Measurements from ENCODE around the gene SMIM36. TPM values are rescaled to one million over a fixed set of nuclear protein-coding genes. Genes with fewer than 3 reads are reported as not detected.
"Not testable (repeated sequence)": the region's sequence is repeated elsewhere in the genome, so short reads cannot be mapped to it uniquely, and the experiment has no call there.

SMIM36 gene
- total RNA-seq, 1 donor from 2014 or later, result not detected

DNA sequence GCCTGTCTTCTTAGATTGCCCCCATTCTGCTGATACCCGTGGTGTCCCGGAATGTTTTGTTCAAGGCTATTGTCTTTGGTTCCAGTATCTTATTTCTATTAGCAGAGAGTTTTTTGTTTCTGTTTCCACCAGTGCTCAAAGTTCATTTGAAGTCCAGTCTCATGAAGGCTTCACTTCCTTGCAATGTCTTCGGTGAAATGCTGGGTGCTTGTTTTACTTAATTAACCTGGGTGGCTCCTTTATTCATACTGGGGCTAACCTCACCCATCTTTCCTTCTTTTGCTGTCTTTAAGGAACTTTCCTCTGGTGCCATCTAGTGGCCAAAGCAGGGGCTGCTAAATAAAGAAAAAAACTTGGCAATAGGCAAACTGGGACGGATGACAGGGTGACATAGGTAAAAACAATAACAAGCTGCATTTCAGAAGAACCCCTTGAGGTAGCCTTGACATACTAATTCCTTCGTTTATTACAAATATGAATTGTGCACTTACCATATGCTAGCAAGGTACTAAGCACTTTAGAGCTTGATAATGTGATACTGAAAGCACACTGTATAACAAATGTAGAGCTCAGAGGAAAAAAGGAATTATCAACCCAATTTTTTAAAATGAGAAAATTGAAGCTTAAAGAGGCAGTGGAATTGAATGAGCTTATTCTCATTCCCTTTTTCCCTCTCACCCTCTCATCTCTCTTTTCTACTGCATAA is 2.8 kb upstream of the SMIM36 start:
- FAIRE-seq (no peak), DNase-seq (ENCODE audit: low spot score in 2 of 2) (peak in 1 of 2 donors; percentile 48)

DNA sequence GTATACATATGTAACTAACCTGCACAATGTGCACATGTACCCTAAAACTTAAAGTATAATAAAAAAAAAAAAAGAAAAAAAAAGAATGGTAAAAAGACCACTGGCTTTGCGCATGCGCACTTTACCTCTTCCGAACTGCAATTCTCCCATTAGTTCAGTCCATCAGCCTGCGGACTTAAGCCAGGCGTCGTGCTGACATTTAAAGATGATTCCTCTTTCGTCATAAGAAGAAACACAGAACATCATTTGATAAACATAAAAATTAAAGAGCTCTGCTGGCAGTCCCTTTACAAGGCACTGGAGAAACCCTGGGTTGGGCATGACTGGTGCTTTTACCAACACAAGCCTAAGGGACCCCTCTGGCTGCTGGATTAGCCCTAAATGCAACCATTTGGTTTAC is 3.6 kb downstream of the SMIM36 start:
- not testable (repeated sequence) for DNase-seq (ENCODE audit: low spot score in 2 of 2); FAIRE-seq

DNA sequence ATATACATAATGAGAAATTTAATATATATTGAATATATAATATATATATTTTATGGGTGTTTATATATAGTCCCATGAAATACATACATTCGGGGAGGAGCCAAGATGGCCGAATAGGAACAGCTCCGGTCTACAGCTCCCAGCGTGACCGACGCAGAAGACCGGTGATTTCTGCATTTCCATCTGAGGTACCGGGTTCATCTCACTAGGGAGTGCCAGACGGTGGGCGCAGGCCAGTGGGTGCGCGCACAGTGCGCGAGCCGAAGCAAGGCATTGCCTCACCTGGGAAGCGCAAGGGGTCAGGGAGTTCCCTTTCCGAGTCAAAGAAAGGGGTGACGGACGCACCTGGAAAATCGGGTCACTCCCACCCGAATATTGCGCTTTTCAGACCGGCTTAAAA is 9.6 kb downstream of the SMIM36 start:
- not testable (repeated sequence) for FAIRE-seq; DNase-seq (ENCODE audit: low spot score in 2 of 2)

DNA sequence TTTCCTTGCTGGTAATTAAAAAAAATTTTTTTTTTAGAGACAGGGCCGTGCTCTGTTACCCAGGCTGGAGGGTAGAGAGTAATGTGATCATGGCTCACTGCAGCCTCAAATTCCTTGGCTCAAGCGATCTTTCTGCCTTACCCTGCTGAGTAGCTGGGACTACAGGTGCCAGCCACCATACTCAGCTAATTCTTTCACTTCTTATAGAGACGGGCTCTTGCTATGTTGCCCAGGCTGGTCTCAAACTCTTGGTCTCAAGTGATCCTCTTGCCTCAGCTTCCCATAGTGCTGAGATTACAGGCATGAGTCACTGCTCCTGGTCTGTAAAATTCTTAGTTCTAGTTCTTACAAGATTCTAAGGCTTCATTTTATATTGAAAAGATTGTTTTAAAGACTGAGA is 11.1 kb downstream of the SMIM36 start:
- no peak for FAIRE-seq
- no peak for DNase-seq (ENCODE audit: low spot score in 2 of 2)

DNA sequence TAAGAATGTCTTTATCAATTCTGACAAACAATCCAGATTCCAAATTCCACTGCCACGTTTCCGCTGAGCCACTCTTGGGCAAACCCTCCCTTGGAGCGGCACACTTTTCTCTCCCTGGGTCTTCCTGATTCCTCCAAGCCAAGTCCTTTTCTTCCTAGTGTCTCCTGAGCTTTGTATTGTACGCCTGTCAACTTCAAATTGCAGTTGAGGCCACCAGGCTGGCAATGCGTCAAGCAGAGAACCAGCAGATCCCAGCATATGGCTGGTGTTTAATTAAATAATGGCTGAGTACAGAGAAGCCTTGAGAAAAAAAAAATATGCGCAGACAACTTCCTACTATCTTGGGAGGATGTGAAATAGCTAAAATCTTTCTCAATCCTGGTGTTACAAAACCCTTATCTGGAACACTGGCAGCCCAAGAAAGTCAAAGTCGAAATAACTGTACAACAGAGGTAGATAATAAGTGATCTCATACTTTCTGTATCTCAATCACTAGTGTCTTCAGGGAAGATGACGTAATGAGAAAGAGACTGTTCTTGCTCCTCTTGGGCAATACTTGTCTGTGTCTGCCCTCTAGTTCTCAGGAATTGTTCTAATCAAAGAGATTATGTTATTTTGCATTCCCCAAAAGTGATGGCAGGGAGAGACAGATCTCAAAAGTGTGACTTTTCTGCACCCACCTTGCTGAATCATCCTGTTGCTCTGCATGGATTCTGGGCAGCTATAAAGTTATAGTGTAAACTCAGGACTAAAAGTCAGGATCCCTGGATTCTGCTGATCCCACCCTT is 15.0 kb downstream of the SMIM36 start:
- FAIRE-seq (no peak), DNase-seq (ENCODE audit: low spot score in 2 of 2) (peak in 1 of 2 donors; percentile 12)

DNA sequence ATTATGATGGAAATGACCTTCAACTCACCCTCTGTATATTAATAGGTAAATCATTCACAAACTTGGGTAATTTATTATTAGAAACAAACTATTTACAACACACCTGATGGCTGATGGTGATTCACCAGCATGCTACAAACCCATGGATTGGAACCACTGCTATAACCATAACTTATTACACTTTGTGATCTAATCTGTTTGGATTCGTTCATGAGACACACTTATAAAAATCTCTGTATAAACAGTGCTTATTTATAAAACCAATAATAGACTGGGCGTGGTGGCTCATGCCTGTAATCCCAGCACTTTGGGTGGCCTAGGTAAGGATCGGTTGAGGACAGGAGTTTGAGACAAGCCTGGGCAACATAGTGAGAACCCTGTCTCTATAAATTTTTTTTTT is 16.0 kb downstream of the SMIM36 start:
- FAIRE-seq, result no peak
- no peak for DNase-seq (ENCODE audit: low spot score in 2 of 2)

DNA sequence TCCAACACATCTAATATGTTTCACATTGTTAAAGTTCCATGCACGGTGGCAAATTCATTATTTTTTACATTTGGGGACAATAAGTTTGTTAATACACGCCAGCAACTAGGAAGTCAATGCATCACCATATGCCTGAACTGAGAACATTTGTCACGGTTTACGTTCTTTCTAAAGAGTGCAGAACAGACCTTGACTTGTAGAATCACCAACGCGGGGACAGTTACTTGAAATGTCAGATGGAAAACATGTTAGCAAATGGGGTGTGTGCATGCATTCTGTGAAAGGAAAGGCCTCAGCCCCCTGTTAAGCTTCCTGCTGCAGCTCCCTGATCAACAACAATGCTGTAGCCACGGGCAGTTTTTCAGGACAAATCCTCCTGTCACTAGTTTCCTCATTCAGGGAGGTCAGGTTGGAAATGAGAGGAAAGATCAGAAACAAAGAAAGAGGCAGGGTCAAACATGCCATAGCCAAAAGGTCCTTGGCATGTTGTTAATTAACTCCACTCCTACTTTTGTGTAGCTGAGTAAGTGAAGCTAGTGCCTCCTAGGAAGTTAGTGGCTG is 18.4 kb downstream of the SMIM36 start:
- FAIRE-seq (no peak), DNase-seq (ENCODE audit: low spot score in 2 of 2) (no peak)

DNA sequence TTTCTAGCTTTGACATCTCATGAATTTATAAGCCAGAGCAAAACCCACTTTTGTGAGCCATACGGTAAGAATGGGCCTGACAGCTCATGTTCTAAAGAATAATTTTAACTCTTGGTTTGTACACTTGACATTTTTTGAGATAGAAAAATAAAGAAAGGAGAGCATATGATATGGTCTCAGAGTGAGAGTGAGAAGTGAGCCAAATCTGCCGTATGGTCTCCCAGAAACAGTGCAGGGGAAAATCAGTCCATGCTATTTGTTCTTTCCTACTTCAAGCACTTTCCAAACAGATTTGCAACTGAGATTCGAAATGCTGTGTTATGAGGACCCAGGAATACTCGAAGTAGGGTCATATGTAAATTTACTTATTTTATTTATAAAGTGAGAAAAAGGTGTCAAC is 20.9 kb downstream of the SMIM36 start:
- FAIRE-seq, result no peak
- DNase-seq (ENCODE audit: low spot score in 2 of 2), result no peak

DNA sequence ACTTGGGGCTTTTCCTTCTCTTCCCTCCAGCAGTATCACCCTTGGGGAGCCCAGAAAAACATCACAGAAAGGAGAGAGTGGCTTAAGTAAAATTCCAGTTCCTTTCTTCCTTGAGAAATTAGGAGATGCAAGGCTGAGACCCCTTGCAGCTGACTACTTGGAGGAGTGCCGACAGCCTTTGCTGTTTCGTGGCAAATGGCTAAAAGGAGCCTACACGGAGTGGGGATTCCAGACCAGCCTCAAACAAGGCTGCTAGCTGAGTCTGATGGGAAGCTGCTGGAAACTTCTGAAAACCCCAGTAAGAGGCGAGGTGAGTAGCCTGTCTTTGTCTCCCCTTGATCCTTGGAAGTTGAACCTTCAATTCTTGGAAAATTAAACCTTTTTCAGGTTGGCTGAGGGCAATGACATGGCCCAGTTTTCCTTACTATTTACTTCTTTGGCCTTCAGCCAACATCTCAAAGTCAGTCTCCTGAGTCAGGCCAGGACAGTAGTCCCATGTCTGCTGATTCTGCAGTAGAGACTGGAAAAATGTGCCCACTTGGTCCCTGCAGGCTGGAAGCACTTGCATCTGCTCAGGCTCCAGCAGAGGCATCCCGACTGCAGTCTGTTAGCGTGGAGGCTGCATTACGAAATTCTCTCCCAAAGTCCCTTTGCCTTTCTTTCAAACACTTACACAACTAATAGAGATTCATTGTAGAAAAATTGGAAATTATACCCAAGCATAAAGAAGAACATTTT is 23.4 kb downstream of the SMIM36 start:
- DNase-seq (ENCODE audit: low spot score in 2 of 2) (no peak), FAIRE-seq (no peak)

DNA sequence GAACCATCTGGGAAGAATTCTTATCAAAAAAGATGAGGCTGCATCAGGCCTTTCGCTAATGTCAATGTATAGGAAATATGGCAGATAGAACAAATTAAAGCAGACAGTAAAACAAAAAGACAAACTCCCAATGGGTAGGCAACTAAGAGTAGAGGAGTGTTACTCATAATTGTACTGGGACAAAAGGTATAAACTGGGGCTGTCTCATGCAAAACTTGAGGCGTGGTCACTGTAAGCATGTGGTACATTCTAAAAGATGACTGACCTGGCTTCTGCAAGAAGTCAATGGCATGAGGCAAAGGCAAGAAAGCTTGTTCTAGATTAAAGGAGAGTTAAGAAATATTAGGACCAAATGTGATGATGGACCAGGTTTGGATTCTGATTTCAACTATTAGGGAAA is 26.7 kb downstream of the SMIM36 start:
- no peak for FAIRE-seq
- no peak for DNase-seq (ENCODE audit: low spot score in 2 of 2)

DNA sequence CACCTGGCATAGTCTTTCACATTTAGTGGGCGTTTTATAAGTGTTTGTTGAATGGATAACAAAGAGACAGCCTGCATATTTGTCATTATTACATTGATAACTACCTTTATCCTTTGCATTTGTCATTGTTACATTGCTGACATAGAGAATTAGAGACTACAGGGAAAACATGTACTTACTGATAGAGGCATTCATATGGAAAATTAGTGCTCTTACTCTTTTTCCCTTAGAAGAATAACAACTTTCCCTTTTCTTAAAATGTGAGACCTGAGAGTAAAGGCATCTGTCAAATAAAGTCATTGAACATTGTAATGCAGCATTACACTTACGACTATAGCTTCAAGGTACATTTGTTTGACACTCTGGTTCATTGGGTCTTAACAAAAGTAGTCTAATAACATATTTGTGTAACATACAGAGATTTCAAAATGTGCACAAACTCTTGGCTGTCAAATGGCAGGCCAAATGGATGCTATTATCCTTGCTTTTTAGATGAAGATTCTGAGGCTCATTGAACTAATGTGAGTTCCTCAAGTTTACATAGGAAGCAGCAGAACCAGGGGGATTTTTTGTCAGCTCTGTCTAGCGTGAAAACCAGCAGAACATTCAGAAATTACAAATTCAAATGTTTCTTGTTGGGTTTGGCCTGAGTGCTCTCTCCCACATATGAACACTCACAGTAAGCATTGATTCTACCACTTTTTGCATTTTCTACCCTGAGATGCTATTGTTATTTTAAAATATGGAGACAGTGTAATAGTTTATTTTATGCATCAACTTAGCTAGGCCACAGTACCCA is 28.5 kb downstream of the SMIM36 start:
- no peak for FAIRE-seq
- no peak for DNase-seq (ENCODE audit: low spot score in 2 of 2)

DNA sequence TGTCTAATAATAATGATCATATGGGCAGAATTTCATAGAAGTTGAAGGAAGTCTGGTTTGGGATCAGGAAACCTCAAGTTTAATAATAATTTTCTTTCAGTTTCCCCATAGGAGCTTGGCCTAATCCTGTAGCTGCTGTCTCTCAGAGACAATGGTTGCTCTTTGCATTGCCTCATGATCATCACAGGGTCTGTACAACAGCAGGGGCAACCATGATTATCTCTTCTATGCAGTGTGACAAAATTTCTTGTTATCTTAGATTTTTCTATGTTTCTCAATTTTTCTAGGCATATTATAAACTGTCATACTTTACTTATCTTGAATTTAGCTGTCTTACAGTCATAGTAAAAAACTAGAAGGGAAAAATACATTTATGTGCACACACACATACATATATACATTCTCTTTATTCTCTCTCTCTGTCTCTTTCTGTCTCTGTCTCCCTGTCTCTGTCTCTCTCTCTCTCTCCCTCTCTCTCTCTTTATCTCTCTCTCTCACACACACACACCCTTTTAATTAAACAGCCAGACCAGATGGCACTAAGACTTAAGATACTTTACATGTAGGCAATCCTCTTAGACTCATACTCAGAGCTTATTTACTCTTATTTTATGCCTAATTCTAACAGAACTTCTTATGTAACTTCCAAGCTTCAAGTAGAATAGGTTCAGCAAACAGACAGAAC is 30.5 kb downstream of the SMIM36 start:
- DNase-seq (ENCODE audit: low spot score in 2 of 2), result no peak
- FAIRE-seq, result no peak

DNA sequence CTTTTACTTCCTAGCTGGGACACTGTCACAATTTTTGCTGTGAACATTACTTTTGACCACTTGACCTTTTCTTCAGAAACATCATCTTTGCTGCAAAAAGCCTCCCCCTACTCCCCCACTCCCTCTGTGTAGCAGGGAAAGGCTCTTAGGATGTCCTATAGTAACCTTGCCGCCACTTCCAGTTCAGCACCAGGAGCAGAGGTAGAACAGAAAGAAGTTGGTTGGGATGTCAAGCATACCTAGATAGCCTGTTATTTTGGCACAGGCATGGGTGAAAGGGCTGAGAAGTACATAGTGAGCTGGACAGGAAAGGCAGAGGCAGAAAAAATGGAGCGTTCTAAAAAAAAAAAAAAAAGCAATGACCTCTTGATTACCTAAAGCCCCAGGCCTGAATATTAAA is 31.3 kb downstream of the SMIM36 start:
- FAIRE-seq, result no peak

DNA sequence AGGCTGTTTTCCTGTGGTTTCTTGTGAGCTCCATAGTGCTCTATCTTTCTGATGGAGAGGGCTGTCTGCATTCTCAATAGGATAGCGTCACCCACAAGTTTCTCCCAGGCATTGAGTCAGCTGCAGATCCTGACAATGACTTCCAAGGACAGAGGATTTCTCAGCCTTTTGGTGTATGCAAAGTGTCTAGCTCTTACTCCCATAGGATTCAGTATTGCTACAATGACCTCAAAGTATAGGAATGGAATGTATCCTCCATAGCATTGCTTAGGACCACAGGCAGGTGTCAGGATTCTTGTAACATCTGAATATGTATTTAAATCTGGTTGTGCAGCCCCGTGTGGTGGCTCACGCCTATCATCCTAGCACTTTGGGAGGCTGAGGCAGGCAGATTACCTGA is 32.3 kb downstream of the SMIM36 start:
- FAIRE-seq (no peak), DNase-seq (ENCODE audit: low spot score in 2 of 2) (no peak)

More for the DNA sequence above, 31.3 kb downstream of the SMIM36 start:
- DNase-seq (ENCODE audit: low spot score in 2 of 2), result no peak

DNA sequence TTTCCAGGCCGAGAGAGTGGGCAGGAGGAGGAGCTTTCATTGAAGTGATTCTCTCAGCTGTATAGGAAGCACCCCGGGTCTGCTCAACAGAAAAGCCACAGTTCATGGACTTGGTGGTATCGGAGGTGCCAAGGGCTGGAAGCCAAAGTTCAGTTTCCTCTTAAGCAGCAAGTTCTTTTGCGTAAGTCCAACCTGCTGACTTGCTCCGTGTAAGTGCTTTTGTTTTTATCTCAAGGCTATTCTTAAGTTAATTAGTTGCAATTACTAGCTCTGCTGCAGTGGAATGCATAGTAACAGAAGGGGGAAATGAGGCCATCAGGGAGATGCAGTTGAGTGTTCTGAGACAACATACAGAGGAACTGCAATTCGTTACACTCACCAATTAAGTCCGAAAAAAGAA is 44.6 kb downstream of the SMIM36 start:
- no peak for FAIRE-seq
- DNase-seq (ENCODE audit: low spot score in 2 of 2), result no peak

DNA sequence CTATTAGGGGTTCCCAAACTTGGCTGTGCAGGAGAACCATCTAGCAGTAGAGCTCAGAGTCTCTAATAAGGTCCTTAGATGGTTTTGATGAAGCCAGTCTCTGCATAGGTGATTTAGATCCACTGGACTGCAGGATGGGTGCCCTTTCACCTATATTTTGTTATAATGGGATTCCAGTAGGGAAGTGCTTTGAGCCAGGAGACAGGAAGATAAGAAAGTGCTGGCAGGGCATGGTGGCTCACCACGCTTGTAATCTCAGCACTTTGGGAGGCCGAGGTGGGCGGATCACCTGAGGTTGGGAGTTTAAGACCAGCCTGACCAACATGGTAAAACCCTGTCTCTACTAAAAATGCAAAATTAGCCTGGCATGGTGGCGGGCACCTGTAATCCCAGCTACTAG is 45.5 kb downstream of the SMIM36 start:
- not testable (repeated sequence) for DNase-seq (ENCODE audit: low spot score in 2 of 2); FAIRE-seq

DNA sequence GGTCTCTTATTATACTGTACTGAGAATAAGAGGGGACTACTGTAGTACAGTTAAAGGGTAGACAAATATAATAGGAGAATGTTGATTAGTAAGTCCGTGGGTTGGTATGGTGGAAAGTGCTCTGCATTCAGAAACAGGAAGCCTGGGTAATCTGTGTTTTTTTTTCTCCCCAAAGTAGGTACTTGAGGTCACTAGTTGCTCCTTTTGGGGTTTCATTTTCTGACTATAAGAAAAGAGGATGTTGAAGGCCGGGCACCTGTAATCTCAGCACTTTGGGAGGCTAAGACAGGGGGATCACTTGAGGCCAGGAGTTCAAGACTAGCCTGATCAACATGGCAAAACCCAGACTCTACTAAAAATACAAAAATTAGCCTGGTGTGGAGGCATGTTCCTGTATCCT is 47.7 kb downstream of the SMIM36 start:
- FAIRE-seq (no peak), DNase-seq (ENCODE audit: low spot score in 2 of 2) (no peak)

DNA sequence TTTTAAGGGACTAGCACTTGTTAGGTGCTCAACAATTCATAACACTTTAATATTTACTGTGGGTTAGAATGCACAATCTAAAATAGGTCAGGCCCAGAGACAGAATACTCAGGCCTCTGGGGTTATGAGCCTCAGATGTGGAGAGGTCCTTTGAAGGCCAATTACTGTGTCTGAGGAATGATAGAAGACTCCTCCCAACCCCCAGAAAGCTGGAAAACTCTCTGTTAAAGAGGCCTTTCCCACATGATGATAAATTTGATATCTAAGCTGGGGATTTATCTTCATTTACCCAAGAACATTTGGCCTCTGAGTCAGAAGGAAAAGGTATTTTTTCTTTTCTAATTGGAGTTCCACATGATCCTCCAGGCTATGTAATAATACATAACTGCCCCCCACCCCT is 48.5 kb downstream of the SMIM36 start:
- FAIRE-seq (no peak), DNase-seq (ENCODE audit: low spot score in 2 of 2) (no peak)

DNA sequence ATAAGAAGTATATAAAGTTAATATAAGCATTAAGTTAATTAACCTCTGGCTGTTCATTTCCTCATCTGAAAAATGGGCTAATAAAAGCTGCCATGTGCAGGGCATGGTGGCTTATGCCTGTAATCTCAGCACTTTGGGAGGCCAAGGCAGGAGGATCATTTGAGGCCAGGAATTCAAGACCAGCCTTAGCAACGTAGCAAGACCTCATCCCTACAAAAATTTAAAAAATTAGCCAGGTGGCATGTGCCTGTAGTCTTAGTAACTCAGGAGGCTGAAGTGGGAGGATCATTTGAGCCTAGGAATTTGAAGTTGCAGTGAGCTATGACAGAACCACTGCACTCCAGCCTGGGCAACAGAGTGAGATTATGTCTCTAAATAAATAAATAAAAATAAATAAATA is 49.0 kb downstream of the SMIM36 start:
- FAIRE-seq (no peak), DNase-seq (ENCODE audit: low spot score in 2 of 2) (no peak)

DNA sequence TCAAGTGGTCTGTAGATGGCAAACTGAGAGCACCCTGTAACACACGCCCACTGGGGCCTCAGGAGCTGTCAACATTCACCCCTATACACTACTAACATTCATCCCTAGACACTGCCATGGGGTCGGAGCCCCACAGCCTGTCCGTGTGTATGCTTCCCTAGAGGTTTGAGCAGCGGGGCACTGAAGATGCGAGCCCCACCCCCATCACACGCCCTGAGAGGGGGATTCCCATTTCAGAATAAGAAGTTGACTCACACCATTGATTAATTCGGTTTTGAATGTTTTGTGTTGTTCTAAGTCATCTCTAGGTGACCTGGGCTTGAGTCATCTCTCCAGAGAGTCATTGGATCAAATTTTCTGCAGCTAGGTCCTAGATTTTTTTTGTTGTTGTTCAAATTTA is 52.3 kb downstream of the SMIM36 start:
- DNase-seq (ENCODE audit: low spot score in 2 of 2) (no peak), FAIRE-seq (no peak)

Data from frontal cortex (tissue), 4 donors.